ENCODE measurements around the gene LRFN3.

GRCh38 chr19:35944556-35944955, 8.4 kb downstream of the LRFN3 start:
- TF ChIP-seq EP300 (IDR thresholded peaks at IDR 0.05) (no peak), CTCF (IDR thresholded peaks at IDR 0.05) (no peak)
